GM21786 (cell line): ENCODE measurements around the gene NGEF.
A peak's percentile ranks its signal among the peaks of the same experiment; 100 is the strongest.

Source experiments
- ATAC-seq: cut with Tn5 transposase; IDR thresholded peaks from one replicate; pipeline ENCODE4 v1.9.1; 2021; ENCODE audit not compliant: unreplicated experiment

The NGEF gene

DNA sequence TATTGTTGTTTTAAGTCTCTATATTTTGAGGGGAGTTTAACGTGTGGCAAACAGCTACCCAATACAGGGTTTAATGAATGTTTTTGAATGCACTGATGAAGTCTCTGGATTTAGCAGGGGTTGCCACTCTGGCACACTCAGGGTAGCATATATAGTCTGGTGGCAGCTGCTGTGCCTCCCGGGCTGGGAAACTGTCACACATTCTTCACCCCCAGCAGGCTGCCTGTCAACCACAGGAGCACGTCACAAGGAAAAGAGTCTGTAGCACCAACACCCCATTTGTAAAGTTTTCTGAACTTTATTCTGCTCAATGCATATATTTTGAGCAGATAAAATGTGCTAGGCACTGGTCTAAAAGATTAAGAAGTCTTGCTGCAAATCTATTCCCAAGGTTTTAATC lies 39.3 kb downstream of the NGEF start:
- ATAC-seq: no peak

DNA sequence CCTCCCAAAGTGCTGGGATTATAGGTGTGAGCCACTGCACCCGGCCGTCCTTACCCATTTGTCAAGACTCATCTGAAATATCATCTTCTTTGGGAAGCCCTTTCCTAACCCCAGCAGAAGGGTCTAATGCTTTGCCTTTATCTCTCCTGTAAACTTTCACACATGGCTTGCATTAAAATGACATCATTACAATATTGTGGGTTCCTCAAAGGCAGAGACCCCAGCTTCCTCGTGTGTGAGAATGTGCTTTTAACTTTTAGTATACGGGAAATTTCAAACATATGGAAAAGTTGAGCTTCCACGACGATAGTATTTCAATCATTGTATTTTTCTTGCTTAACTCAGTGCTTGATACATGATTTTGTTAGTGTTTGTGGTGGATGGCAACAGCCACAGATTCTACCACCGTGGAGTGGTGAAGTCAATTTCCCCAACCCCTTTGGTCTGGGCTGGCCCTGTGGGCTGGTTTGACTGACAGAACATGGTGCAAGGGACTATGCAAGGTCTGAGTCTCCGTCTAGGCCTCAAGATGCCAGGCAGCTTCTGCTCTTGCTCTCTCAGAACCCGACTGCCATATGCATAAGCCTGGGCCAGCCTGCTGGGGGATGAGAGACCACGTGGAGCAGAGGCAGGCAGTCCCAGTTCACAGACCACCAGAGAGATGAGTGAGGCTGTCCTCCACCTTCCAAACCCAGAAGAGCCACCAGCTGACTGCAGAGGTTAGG lies 39.9 kb downstream of the NGEF start:
- ATAC-seq: no peak

DNA sequence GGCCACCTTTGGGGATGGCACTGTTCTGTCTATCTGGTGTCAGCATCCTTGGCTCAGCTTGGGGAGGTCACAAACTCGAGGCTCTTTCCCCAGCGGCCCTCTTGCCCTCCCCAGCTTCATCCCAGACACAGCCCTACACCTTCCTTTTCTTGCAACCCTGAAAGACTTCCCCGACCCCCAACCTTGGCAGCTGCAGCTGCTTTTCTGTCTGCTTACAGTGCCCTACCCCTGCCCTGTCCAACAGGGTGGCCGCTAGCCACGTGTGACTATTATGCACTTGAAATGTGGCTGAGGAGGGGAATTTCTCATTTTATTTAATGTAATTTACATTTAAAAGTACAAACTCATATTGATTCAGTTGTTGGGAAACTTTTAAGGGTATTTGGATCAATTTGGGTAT lies 41.3 kb downstream of the NGEF start:
- no peak for ATAC-seq

DNA sequence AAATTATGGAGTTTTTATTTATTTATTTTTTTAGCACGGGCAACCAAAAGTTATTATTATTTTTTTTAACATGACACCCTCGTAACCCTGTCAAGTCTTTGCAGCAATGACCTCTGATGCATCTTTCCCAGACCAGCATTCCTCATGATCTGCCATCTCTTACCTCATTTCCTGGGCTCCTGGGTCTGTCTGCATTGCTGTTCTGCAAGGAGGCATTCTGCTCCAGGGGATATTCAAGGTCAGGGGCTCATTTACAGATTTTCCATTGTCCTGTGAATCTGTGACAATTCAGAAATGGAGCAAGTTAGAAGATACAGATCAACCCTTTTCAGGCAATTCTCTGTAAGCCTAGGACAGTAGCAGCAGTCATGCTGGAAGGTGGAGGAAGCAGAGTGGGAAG lies 43.0 kb downstream of the NGEF start:
- ATAC-seq: no peak

DNA sequence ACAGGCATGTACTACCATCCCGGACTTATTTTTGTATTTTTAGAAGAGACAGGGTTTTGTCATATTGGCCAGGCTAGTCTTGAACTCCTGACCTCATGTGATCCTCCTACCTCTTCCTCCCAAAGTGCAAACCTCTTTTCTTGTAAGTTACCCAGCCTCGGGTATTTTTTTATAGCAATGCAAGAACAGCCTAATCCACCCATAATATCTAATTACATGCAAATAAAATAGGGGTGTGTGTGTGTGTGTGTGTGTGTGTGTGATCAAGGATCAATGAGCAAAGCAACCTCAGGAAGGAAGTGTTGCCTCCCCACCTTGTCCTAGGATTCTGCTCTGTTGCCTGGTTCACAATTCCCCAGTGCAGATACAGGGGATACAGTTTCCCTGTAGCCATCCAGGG lies 45.6 kb downstream of the NGEF start:
- ATAC-seq: no peak

DNA sequence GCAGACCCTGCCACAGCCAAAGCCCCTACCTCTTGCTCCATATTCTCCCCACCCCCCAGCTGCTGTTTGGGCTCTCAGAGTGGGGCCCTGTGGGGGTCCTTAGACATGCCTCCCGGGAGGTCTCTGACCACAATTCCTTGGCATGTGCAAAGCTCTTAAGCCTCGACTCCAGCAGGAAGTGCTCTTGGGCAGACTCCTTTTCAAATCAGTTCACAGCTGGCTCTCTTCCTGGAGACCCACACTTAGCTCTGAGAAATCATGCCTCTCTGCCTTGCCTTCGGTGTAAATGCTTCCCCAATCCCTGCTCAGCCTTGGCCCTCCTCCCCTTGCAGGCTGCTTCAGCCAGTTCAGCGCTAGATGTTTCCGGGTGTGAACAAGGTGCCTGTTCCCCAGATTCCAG lies 46.9 kb downstream of the NGEF start:
- ATAC-seq: no peak

DNA sequence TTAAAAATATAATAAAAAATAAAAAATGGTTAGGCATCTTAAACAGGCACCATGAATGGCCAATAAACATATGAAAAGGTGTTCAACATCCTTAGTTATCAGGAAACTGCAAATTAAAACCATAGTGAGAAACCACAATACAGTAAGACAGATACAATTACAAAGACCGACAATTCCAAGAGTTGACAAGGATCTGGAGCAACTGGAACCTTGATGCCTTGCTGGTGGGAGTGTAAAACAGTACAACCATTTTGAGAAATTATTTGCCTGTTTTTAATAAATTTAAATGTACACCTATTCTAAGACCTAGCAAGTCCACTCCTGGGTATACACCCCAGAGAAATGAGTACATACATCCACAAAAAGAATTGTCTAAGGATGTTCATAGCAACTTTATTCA lies 49.1 kb downstream of the NGEF start:
- ATAC-seq: no peak

DNA sequence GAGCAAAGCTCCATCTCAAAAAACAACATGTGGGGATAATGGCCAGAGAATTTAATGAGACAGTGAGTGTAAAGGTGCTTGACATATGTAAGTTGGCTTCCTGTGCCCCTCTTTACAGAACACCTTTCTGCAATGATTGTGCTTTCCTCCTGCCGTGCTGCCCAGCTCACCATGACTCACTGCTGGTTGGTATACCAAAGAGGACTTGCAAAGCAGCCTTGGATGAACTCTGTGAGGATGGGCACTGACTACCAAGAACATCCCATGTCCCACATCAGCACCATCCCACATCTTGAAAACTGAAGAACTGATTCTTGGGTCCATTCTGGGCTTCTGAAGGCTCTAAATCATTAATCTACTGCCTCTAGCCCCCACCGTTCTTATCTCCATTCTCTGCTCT lies 52.2 kb downstream of the NGEF start:
- ATAC-seq: no peak

DNA sequence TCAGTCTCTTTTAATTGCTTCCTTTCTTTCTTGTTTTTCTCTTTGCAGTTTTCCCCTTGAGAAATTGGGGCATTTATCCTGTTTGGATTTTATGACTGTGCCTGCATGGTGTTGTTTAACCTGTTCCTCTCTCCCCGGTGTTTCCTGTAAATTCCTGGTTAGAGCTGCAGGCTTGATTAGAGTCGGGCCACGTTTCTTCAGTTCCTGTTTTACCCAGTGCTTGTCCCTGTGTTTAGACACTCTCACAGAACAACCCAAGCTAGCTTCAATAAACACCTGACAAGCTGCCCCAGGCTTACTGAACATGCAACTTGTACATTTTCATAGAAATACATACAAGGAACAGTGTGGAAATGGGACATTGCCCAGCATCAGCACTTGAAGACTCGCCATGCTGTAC lies 53.9 kb downstream of the NGEF start:
- ATAC-seq: no peak

DNA sequence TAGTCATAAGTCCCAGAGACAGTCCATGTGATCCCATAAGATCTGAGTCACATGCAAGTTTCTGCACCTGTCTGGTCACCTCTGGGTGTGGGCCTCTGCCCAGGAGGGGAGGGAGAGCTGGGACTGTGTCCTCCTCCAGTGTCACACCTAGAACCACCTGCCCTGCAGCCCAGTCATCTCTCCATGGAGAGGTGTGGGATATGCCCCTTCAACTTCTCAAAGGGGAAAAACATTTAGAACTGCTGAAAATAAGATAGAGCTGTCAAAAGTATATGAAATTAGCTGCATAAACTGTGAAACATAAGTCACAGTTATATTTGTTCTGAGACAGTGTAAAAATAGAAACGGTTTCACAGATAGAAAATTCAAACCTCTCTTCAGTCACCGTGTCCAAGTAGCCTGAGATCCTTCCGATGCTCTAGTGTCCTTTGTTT lies 55.4 kb downstream of the NGEF start:
- peak; percentile 69 for ATAC-seq

DNA sequence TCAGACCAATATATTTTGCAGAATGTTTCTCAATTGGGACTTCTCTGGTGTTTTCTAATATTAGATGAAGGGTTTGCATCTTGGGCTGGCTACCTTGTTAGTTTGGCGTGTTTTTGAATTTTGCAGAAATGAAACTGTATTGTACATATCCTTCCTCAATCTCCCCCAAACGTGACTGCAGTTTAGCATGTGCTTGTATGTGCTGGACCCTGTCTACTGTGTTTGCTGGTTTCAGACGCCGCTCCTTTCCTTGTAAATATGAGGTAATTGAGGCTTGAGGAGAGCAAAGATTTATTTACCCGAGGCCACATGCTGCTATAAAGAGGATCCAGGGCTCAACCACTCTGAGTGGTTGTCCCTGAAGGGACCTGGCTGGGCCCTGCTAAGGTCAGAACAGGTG lies 57.2 kb downstream of the NGEF start:
- no peak for ATAC-seq

DNA sequence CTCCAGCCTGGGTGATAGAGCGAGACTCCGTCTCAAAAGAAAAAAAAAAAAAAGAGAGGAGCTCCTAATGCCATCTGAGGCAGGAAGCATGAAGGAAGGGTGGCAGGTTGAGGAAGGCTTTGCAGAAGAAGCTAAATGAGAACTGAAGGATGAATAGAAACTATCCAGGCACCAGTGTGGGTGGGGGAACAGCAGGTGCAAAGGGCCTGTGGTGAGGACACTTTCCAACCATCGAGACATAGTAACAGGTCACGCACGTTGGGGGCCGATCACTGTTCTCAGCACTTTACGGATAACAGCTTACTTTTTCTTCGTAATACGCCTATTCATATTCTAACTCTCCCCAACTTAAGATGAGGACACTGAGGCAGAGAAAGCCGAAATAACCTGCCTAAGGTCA lies 58.4 kb downstream of the NGEF start:
- ATAC-seq: no peak

DNA sequence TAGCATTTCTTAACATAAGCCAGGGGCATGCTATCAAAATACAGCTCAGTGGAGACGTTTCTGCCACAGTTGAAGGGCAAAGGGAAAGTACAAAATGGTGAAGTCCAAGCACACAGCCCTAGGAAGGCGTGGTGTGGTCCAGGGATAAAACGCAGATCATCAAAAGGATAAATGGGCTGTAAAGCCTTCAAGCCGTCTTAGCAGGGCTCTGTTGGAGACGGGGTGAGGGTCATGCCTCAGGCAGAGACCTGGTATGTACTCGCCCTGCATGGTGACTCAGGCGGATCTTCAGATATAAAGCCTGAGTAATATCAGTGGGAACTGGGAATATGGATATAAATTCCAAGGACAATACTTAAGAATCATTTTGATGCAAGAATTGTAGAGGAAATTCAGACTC lies 61.2 kb downstream of the NGEF start:
- no peak for ATAC-seq

DNA sequence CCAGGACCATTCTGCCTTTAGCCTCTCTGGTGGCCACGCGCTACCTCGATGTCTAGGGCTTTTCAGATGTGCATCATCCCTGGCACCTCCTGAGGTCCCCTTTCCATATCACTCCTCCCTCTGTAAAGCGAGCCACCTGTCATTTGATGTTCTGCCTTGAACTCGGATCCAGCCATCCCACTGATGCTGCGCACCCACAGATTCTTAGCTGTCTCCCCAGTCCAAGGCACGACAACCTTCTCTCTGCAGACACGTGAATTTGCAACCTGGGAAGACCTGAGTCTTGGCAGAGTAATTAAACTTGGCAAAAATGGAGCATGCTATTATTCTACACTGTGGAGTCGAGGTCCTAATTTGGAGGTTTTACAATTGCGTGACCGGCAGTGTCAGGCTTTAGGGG lies 61.9 kb downstream of the NGEF start:
- ATAC-seq: no peak

DNA sequence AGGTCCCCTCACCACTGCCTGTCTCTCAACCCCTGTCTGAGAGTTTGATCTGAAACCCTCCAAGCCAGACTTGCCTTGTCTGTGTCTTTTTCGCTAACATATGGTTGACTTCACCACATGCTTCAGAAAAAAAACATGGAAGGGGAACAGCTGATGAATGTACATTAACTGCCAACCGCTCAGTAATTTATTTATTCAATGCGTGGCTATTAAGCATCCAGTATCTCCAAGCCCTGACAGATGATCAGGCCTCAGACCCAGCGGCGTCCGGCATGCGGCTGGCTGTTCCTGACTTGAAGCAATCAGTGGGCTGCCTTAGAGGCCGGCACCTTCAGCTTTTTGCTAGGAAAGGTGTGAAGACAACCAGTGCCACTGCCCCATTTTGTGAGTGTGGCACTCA lies 62.3 kb downstream of the NGEF start:
- ATAC-seq: no peak

DNA sequence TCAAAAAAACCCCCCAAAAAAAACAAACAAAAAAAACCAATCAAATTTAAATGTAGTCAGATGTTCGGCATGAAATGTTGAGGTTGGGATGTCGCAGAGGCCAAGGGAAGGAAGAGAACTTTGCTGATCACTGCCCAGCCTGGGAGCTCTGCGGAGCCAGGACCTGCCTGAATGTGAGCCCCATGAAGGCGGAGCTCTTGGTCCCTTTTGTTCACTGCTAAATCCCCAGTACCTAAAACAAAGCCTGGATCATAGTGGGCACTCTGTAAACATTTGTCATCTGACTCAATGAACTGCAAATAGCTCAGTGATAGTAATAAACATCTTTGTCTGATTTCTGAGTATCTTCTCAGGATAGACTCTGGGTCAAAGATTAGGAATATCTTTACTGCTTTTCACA lies 64.0 kb downstream of the NGEF start:
- ATAC-seq: no peak

DNA sequence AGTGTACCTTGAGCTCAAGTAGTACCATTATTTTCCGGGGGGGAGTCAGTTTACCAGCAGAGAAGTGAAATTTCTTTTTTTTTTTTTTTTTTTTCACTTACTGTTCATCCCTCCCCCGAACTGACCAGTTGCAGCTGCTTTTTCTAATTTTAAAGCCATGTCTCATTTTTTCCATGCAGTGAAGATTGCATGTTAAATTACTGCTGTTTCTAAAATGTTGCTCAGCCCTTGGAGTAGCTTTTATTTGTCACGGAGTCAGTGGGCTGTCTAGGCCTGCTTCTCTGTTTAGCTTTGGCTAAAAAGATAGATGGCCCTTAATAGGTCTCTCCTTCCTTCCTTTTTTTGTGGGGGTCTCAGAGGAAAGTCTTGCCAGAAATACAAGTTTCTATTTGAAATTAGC lies 70.2 kb downstream of the NGEF start:
- no peak for ATAC-seq

DNA sequence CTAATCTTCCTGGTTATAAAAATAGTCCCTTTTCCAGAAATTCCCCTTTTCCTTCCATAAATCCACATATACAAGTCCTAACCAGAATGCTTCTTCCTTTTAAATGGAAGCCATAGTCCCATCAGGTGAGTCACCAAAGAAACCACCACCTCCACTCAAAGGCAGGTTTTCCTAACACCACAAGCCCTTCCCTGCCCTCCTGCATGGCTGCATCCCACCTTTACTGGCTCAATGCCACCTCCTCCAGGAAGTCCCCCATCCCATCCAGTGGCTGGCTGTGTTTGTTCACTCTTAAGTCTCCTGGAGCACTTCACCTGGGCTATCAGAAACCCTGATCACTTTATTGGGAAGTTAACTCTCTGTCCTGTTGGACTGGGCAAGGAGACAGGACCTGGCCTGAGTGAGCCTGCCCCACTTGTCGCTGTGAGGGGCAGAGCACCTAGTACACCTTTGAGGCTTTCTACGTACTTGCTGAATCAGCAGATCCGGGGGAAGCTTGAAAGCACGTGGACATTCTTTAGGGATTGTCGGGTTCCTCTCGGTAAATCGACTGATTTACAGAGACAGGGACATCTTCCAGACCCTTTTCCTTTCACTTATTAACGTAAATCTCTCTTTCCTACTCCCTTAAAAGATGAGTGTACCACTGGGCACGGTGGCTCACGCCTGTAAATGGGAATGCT lies 71.0 kb downstream of the NGEF start:
- no peak for ATAC-seq

DNA sequence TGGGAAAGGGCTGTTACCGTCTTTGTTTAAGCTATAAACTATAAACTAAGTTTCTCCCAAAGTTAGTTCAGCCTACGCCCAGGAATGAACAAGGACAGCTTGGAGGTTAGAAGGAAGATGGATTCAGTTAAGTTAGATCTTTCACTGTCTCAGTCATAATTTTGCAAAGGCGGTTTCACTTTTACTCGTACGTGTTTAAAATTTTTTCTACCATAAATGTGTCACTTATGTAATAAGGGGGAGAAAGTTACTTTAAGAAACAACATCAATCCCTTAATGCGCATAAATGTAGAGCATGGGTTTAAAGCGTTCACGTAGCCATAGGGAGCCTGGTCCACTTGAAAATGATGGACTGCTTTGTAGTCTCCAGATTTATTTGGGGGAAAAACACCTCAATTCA lies 71.7 kb downstream of the NGEF start:
- no peak for ATAC-seq

DNA sequence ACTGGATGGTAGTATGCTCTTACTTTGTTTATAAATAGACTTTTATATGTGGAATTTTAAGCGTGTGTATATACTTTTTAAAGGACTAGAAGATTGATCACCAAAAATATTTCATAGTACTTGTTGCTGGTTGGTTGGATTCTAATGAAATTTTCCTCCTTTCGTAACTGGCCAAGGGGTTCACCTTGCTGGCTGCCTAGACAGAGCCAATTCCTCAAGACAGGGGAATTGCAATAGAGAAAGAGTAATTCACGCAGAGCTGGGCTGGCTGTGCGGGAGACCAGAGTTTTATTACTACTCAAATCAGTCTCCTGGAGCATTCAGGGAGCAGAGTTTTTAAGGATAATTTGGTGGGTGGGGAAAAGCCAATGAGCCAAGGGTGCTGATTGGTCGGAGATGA lies 72.3 kb downstream of the NGEF start:
- ATAC-seq: no peak

DNA sequence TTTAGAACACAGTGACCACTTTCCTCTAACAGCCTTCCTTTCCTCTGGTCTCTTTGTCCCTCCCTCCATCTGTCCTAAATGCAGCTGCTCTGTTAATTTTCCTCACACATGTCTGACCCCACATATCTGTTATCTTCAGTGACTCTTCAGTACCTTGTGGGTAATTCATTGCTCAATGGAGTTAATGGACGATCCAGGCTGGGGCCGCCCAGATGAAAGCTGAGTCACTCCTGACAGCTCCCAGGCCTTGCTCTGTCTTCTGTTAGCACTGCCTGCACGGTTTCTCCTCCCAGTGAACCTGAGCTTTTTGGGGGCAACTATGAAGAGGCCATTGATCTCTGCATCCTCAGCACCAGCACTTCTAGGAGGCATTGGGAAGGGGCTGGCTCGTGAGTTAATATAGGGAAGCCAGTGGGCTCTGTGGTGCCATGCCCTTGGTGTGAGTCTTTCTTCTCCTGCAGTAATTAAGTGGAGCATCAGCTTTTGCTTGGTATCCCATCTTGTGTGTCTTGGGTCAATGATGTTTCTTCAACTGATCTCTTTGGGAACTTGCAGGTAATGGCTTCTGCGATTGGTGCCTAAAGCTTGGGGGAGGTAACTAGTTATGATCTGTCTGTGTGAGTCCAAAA lies 75.7 kb downstream of the NGEF start:
- ATAC-seq: no peak

DNA sequence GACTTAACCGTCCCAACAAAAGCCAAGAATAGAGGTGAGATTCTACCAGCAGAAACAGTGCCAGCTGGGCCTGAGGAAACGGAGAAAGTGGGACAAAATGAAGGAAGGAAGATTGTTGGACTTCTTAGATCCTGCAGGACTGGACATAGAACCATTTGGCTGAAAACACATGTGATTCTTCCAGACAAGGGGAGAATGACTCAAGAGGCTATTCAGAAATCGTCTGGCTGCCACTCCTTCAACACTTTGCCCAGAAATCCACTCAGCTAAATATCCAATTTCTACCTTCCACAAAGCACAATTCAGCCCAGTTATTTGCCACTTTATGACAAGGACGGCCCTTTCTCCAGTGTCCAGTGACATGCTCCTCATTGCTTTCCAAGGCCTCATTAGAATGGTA lies 81.4 kb downstream of the NGEF start:
- no peak for ATAC-seq

DNA sequence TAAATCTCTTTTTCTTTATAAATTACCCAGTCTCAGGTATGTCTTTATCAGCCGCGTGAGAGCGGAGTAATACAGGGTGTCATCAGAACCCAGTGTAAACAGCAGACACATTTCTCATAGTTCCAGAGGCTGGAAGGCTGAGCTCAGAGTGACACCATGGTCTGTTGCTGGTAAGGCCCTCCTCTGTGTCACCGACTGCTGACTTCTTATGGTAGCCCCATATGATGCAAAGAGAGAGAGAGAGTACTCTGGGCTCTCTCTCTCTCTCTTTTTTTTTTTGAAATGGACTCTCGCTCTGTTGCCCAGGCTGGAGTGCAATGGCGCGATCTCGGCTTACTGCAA lies 83.0 kb downstream of the NGEF start:
- no peak for ATAC-seq
